GM12878 (cell line): ENCODE measurements around the gene RORB. TPM values are rescaled to one million over a fixed set of nuclear protein-coding genes. Genes with fewer than 3 reads are reported as not detected.

Experiments
- FOXM1 ChIP-seq: IDR thresholded peaks from 2 replicates; pipeline ENCODE4 v1.6.1; 2012; ENCODE audit warnings: low read depth, mild to moderate bottlenecking, inconsistent platforms, low read length, moderate library complexity
- JUNB ChIP-seq: IDR thresholded peaks from 2 replicates; pipeline ENCODE4 v1.6.1; 2016; ENCODE audit warnings: antibody characterized with exemption, mild to moderate bottlenecking
- SMAD1 ChIP-seq: fragments of 450-650 bp; IDR thresholded peaks from 2 replicates; pipeline ENCODE4 v1.6.1; 2018; ENCODE audit warnings: mild to moderate bottlenecking, low read depth; ENCODE audit not compliant: partially characterized antibody
- STAT3 ChIP-seq: IDR thresholded peaks from 2 replicates; pipeline ENCODE4 v1.6.1; 2011; ENCODE audit warnings: low read depth, low read length, improper control_type of control experiment
- polyA plus RNA-seq, 11 experiments: library from polyadenylated mRNA; depleted of rRNA in 4 of 11; unstranded in 6 of 11; stranded (reverse) in 5 of 11; fragments of >200 nt; fragmentation: Nextera tagmentation in 4 of 11; fragmentation: Illumina TruSeq in 1 of 11; extraction: Ambion mirVana in 4 of 11; extraction: Trizol in 1 of 11; gene quantifications; 1 replicate in 1 of 11; 2 replicates in 10 of 11; pipeline versions ENCODE4 v1.2.1 to v1.2.3, GENCODE V29; 2011 to 2016; ENCODE audit warnings: inconsistent platforms in 2 of 11, missing spikeins in 2 of 11, low read depth in 1 of 11
- total RNA-seq, 4 experiments: library from RNA; depleted of rRNA in 3 of 4; stranded (reverse); fragments of >200 nt in 3 of 4; fragmentation: Illumina TruSeq in 1 of 4; extraction: Trizol in 1 of 4; gene quantifications; 2 replicates each; pipeline versions ENCODE4 v1.2.1 to v1.2.3, GENCODE V29; 2013 to 2021
- TF ChIP-seq, protein P1 (sequence below): fragments of 450-650 bp; formaldehyde crosslinking; IDR thresholded peaks from 2 replicates; pipeline ENCODE4 v1.4.0; 2022; ENCODE audit warnings: mild to moderate bottlenecking, moderate library complexity
- TF ChIP-seq, protein P2 (sequence below): IDR thresholded peaks from 2 replicates; pipeline ENCODE4 v1.6.1; 2012; ENCODE audit warnings: low read length, inconsistent platforms
- TF ChIP-seq, protein P3 (sequence below): fragments of 450-650 bp; IDR thresholded peaks from 2 replicates; pipeline ENCODE4 v1.6.1; 2018; ENCODE audit warnings: mild to moderate bottlenecking, low read depth, moderate library complexity; ENCODE audit not compliant: partially characterized antibody

RORB gene
- total and polyA plus RNA-seq, 10 of the 15 experiments (the other 5 are each of a cell fraction or from before 2014, with no cell fraction given), result under 0.01 to 0.01 TPM; not detected in 8

DNA sequence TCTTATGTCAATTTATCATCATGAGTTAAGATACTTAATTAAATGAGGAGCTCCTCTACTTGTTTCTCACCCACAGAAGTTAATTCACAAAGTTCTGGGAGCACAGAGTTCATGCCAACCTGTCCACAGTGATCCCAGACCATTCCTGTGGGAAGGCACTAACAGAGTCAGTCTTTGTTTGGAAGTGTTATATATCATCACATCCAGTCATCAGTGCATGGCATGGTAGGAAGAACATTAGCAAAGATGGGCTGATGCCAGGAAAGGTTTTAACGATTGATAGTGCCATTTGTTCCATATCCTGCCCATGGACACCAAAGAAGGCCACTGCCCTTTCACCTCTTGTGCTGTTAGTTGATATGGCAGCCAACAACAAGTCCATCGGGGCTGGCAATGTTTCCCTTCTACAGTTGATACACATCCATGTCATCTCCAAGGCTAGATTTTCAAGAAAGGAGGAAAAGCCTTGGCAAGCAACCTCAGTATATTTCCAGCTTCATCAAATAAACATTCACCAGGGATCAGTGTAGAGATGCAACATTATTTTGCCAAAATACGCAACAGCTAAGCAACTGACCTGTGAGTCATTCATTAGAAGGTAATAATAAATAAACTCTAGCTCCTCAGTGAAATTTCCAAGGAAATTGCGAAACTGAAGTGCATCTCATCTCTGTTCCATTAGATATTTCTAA, 169.6 kb downstream of the RORB start (continued):
- TF ChIP-seq, protein P1, sequence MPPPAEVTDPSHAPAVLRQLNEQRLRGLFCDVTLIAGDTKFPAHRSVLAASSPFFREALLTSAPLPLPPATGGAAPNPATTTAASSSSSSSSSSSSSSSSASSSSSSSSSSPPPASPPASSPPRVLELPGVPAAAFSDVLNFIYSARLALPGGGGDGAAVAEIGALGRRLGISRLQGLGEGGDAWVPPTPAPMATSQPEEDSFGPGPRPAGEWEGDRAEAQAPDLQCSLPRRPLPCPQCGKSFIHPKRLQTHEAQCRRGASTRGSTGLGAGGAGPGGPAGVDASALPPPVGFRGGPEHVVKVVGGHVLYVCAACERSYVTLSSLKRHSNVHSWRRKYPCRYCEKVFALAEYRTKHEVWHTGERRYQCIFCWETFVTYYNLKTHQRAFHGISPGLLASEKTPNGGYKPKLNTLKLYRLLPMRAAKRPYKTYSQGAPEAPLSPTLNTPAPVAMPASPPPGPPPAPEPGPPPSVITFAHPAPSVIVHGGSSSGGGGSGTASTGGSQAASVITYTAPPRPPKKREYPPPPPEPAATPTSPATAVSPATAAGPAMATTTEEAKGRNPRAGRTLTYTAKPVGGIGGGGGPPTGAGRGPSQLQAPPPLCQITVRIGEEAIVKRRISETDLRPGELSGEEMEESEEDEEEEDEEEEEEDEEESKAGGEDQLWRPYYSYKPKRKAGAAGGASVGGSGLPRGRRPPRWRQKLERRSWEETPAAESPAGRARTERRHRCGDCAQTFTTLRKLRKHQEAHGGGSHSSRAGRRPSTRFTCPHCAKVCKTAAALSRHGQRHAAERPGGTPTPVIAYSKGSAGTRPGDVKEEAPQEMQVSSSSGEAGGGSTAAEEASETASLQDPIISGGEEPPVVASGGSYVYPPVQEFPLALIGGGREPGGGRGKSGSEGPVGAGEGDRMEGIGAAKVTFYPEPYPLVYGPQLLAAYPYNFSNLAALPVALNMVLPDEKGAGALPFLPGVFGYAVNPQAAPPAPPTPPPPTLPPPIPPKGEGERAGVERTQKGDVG (CRISPR knock-in tag), result no peak
- no peak for TF ChIP-seq SMAD1
- TF ChIP-seq, protein P2, sequence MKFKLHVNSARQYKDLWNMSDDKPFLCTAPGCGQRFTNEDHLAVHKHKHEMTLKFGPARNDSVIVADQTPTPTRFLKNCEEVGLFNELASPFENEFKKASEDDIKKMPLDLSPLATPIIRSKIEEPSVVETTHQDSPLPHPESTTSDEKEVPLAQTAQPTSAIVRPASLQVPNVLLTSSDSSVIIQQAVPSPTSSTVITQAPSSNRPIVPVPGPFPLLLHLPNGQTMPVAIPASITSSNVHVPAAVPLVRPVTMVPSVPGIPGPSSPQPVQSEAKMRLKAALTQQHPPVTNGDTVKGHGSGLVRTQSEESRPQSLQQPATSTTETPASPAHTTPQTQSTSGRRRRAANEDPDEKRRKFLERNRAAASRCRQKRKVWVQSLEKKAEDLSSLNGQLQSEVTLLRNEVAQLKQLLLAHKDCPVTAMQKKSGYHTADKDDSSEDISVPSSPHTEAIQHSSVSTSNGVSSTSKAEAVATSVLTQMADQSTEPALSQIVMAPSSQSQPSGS, result no peak
- TF ChIP-seq STAT3, result no peak
- no peak for TF ChIP-seq JUNB
- no peak for TF ChIP-seq FOXM1
- TF ChIP-seq, protein P3, sequence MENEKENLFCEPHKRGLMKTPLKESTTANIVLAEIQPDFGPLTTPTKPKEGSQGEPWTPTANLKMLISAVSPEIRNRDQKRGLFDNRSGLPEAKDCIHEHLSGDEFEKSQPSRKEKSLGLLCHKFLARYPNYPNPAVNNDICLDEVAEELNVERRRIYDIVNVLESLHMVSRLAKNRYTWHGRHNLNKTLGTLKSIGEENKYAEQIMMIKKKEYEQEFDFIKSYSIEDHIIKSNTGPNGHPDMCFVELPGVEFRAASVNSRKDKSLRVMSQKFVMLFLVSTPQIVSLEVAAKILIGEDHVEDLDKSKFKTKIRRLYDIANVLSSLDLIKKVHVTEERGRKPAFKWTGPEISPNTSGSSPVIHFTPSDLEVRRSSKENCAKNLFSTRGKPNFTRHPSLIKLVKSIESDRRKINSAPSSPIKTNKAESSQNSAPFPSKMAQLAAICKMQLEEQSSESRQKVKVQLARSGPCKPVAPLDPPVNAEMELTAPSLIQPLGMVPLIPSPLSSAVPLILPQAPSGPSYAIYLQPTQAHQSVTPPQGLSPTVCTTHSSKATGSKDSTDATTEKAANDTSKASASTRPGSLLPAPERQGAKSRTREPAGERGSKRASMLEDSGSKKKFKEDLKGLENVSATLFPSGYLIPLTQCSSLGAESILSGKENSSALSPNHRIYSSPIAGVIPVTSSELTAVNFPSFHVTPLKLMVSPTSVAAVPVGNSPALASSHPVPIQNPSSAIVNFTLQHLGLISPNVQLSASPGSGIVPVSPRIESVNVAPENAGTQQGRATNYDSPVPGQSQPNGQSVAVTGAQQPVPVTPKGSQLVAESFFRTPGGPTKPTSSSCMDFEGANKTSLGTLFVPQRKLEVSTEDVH, result no peak
